ENCODE measurements around the gene ALDH3B2.

DNA sequence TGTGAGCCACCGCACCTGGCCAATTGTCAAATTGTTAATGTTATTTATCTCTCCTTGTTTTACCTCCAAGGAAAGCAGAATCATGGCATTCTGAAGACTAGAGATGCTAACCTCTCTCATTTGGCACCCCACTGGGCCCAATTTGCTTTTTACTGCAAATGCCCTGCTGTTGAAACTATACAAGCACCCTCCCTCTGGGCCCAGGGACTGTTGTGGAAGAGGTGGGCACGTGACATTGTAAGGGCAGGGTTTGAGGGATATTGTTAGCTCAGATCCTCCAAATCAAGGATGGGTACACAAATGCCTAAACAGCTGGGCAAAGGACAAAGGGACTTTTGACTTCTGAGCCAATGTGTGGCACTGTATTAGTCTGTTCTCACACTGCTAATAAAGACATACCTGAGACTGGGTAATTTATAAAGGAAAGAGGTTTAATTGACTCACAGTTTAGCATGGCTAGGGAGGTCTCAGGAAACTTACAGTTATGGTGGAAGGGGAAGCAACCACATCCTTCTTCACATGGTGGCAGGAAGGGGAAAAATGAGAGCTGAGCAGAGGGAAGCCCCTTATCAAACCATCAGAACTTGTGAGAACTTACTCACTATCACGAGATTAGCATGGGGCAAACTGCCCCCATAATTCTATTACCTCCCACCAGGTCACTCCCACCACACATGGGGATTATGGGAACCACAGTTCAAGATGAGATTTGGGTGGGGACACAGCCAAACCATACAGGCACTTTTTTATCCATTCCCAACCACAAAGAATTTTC lies 6.5 kb upstream of the ALDH3B2 start:
- TF ChIP-seq, protein P1, sequence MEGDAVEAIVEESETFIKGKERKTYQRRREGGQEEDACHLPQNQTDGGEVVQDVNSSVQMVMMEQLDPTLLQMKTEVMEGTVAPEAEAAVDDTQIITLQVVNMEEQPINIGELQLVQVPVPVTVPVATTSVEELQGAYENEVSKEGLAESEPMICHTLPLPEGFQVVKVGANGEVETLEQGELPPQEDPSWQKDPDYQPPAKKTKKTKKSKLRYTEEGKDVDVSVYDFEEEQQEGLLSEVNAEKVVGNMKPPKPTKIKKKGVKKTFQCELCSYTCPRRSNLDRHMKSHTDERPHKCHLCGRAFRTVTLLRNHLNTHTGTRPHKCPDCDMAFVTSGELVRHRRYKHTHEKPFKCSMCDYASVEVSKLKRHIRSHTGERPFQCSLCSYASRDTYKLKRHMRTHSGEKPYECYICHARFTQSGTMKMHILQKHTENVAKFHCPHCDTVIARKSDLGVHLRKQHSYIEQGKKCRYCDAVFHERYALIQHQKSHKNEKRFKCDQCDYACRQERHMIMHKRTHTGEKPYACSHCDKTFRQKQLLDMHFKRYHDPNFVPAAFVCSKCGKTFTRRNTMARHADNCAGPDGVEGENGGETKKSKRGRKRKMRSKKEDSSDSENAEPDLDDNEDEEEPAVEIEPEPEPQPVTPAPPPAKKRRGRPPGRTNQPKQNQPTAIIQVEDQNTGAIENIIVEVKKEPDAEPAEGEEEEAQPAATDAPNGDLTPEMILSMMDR (IDR thresholded peaks at IDR 0.05; ENCODE audit: poor library complexity), result no peak
- no peak for TF ChIP-seq EZH2 (IDR thresholded peaks at IDR 0.05; ENCODE audit: borderline replicate concordance)
